ENCODE measurements around the gene FLACC1. TPM values are rescaled to one million over a fixed set of nuclear protein-coding genes. Genes with fewer than 3 reads are reported as not detected.

The FLACC1 gene
- total and polyA plus RNA-seq, 9 of the 15 experiments (the other 6 are each of a cell fraction or from before 2014, with no cell fraction given), result 0.07 to 0.68 (median 0.22) TPM; not detected in 2

DNA sequence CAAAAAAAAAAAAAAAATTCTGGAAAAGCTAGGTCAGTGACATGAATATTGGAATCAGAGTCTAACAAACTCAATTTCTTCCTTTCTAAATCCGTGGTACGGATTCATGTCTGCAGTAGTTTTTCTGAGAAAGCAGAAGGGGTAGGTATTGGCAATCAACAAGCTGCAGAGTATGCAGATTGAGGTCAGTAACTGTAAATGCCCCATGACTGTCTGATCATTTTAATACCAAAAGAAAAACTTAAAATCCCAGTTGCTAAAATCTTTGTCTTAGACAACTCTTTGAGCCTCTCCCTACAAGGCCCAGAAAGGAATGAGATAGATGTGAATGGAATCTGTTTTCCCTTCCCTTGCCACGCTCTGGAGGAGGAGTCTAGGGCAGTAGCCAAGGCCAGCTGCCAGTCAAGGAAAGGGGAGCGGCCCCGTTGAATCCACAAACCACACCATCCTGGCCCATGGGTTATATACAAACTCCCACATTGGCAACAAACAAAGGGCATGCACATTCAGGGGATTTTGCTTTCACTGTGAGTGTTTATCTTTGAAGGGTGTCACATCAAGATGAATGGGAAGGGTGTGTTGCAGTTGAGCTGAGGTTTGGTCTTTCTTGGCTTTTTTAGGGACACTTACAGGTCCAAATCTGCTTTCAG lies 102.9 kb downstream of the FLACC1 start (continued):
- TF ChIP-seq, protein P1, sequence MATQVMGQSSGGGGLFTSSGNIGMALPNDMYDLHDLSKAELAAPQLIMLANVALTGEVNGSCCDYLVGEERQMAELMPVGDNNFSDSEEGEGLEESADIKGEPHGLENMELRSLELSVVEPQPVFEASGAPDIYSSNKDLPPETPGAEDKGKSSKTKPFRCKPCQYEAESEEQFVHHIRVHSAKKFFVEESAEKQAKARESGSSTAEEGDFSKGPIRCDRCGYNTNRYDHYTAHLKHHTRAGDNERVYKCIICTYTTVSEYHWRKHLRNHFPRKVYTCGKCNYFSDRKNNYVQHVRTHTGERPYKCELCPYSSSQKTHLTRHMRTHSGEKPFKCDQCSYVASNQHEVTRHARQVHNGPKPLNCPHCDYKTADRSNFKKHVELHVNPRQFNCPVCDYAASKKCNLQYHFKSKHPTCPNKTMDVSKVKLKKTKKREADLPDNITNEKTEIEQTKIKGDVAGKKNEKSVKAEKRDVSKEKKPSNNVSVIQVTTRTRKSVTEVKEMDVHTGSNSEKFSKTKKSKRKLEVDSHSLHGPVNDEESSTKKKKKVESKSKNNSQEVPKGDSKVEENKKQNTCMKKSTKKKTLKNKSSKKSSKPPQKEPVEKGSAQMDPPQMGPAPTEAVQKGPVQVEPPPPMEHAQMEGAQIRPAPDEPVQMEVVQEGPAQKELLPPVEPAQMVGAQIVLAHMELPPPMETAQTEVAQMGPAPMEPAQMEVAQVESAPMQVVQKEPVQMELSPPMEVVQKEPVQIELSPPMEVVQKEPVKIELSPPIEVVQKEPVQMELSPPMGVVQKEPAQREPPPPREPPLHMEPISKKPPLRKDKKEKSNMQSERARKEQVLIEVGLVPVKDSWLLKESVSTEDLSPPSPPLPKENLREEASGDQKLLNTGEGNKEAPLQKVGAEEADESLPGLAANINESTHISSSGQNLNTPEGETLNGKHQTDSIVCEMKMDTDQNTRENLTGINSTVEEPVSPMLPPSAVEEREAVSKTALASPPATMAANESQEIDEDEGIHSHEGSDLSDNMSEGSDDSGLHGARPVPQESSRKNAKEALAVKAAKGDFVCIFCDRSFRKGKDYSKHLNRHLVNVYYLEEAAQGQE (IDR thresholded peaks at IDR 0.05; ENCODE audit: borderline replicate concordance), result 0 out of 2 replicates have a peak, but pooled peaks have one; percentile 4
- TF ChIP-seq, protein P1 (CRISPR knock-in tag; IDR thresholded peaks at IDR 0.05; ENCODE audit: low read depth), result no peak
- TF ChIP-seq L3MBTL2 (IDR thresholded peaks at IDR 0.05) (no peak), ZNF197 (CRISPR knock-in tag; IDR thresholded peaks at IDR 0.05; ENCODE audit: low read depth) (no peak), SRSF7 (optimal IDR thresholded peaks at IDR 0.05; ENCODE audit: low read depth, low read length) (no peak), MEIS2 (IDR thresholded peaks at IDR 0.05; ENCODE audit: partially characterized antibody) (peak; percentile 91), RCOR1 (IDR thresholded peaks at IDR 0.05; ENCODE audit: borderline replicate concordance in 1 of 2, low read depth in 2 of 2, low read length in 2 of 2) (peak in 1 of 2 experiments; percentile 75; a peak in 1 of 4 replicates), TFAM (CRISPR knock-in tag; conservative IDR thresholded peaks at IDR 0.05) (no peak), U2AF2 (optimal IDR thresholded peaks at IDR 0.05; ENCODE audit: low read depth, low read length) (no peak), HNRNPK (IDR thresholded peaks at IDR 0.05; ENCODE audit: low read depth, low read length, poor library complexity, severe bottlenecking) (no peak), POLR2G (IDR thresholded peaks at IDR 0.05; ENCODE audit: low read depth, low read length) (no peak), EGR1 (conservative IDR thresholded peaks at IDR 0.05) (no peak), DDX20 (tag; IDR thresholded peaks at IDR 0.05; ENCODE audit: low read depth) (no peak), MEF2D (tag; conservative IDR thresholded peaks at IDR 0.05; ENCODE audit: low read depth) (no peak)
- TF ChIP-seq, protein P2, sequence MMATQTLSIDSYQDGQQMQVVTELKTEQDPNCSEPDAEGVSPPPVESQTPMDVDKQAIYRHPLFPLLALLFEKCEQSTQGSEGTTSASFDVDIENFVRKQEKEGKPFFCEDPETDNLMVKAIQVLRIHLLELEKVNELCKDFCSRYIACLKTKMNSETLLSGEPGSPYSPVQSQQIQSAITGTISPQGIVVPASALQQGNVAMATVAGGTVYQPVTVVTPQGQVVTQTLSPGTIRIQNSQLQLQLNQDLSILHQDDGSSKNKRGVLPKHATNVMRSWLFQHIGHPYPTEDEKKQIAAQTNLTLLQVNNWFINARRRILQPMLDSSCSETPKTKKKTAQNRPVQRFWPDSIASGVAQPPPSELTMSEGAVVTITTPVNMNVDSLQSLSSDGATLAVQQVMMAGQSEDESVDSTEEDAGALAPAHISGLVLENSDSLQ (IDR thresholded peaks at IDR 0.05), result peak; percentile 83
- TF ChIP-seq, protein P3, sequence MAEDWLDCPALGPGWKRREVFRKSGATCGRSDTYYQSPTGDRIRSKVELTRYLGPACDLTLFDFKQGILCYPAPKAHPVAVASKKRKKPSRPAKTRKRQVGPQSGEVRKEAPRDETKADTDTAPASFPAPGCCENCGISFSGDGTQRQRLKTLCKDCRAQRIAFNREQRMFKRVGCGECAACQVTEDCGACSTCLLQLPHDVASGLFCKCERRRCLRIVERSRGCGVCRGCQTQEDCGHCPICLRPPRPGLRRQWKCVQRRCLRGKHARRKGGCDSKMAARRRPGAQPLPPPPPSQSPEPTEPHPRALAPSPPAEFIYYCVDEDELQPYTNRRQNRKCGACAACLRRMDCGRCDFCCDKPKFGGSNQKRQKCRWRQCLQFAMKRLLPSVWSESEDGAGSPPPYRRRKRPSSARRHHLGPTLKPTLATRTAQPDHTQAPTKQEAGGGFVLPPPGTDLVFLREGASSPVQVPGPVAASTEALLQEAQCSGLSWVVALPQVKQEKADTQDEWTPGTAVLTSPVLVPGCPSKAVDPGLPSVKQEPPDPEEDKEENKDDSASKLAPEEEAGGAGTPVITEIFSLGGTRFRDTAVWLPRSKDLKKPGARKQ (CRISPR knock-in tag; IDR thresholded peaks at IDR 0.05), result no peak
